HG02885 (cell line): ENCODE data around the gene VIPR1.
"Not testable (repeated sequence)": the region's sequence is repeated elsewhere in the genome, so short reads cannot be mapped to it uniquely, and the experiment has no call there.

ENCODE experiments used
- ATAC-seq: cut with Tn5 transposase; IDR thresholded peaks from one replicate; pipeline ENCODE4 v1.9.1; 2021; ENCODE audit warnings: mild to moderate bottlenecking; ENCODE audit not compliant: unreplicated experiment, poor library complexity

Gene VIPR1

GRCh38 chr3:42557854-42558253 lies 55.4 kb downstream of the VIPR1 start:
- no peak for ATAC-seq

- no peak for ATAC-seq
Observed at GRCh38 chr3:42562047-42562907, 59.8 kb downstream of the VIPR1 start.

GRCh38 chr3:42569593-42570142 lies 67.2 kb downstream of the VIPR1 start:
- ATAC-seq = no peak

GRCh38 chr3:42572278-42572677 lies 69.8 kb downstream of the VIPR1 start:
- peak; percentile 47 for ATAC-seq

- no peak for ATAC-seq
Observed at GRCh38 chr3:42575137-42575741, 72.8 kb downstream of the VIPR1 start.

GRCh38 chr3:42578054-42578453 lies 75.6 kb downstream of the VIPR1 start:
- ATAC-seq = no peak

- ATAC-seq = not testable (repeated sequence)
Observed at GRCh38 chr3:42579346-42579745, 76.9 kb downstream of the VIPR1 start.

GRCh38 chr3:42581400-42581708 lies 78.9 kb downstream of the VIPR1 start:
- ATAC-seq = no peak

- peak; percentile 92 for ATAC-seq
Observed at GRCh38 chr3:42581709-42582473, 79.4 kb downstream of the VIPR1 start, which contains the start of gene SEC22C. Gene SEC22C, minus strand, starts transcription at chr3:42581967. Its CDS starts 12,921 bp downstream, at chr3:42569046.

- ATAC-seq = no peak
Observed at GRCh38 chr3:42582474-42583070, 80.1 kb downstream of the VIPR1 start.
